Panc1 (cell line): ENCODE data around the gene SYT11. TPM values are rescaled to one million over a fixed set of nuclear protein-coding genes. Genes with fewer than 3 reads are reported as not detected.

Experiments
- ATAC-seq: fragments of 200-7000 bp; cut with Tn5 transposase; 2 replicates; pipeline ENCODE4 v1.9.1; 2020; ENCODE audit warnings: mild to moderate bottlenecking, moderate library complexity
- BruUV-seq: library from RNA; stranded (reverse); fragments of 400-500 nt; replicated peaks from 2 replicates; lab custom pipeline; 2021; lab: Mats Ljungman, UMichigan
- CTCF ChIA-PET: fragments of 300-600 bp; sonication (Branson Sonifier 250); formaldehyde crosslinking; loops from one replicate; lab custom pipeline; 2022; ENCODE audit warnings: antibody characterized with exemption; lab: Charles Lee
- POLR2A ChIA-PET: fragments of 300-600 bp; sonication (Branson Sonifier 250); formaldehyde crosslinking; loops from one replicate; lab custom pipeline; 2022; ENCODE audit warnings: antibody characterized with exemption; lab: Charles Lee
- DNase-seq: peaks from one replicate; pipeline ENCODE4 v3.0.0-alpha.2; 2010; ENCODE audit warnings: low read depth, low spot score
- H3K27ac ChIP-seq: 2 replicates; pipeline ENCODE4 v1.5.1; 2011; ENCODE audit warnings: mild to moderate bottlenecking, low read length, inconsistent platforms
- H3K27me3 ChIP-seq: fragments of 200-500 bp; sonication (Bioruptor generic); 2 replicates; pipeline ENCODE4 v1.6.0; 2014; ENCODE audit warnings: low read length, inconsistent platforms; ENCODE audit not compliant: control insufficient read depth, insufficient read depth
- H3K36me3 ChIP-seq: fragments of 200-500 bp; sonication (Bioruptor generic); 2 replicates; pipeline ENCODE4 v1.5.1; 2014; ENCODE audit warnings: inconsistent platforms, mild to moderate bottlenecking, low read length, moderate library complexity; ENCODE audit not compliant: control insufficient read depth, insufficient read depth
- H3K4me1 ChIP-seq: 2 replicates; pipeline ENCODE4 v1.5.1; 2011; ENCODE audit warnings: inconsistent platforms, mild to moderate bottlenecking, low read length, moderate library complexity; ENCODE audit not compliant: control insufficient read depth, insufficient read depth
- H3K4me3 ChIP-seq, 2 experiments: 2 replicates each; pipeline ENCODE4 v1.5.1; 2011 to 2012; ENCODE audit warnings: low read depth in 2 of 2, low read length in 2 of 2, mild to moderate bottlenecking in 2 of 2, inconsistent platforms in 1 of 2, moderate library complexity in 1 of 2
- H3K9me3 ChIP-seq: fragments of 200-500 bp; sonication (Bioruptor generic); 2 replicates; pipeline ENCODE4 v1.5.1; 2014; ENCODE audit warnings: low read depth, mild to moderate bottlenecking, inconsistent platforms, low read length, moderate library complexity; ENCODE audit not compliant: control insufficient read depth, insufficient read depth
- CTCF ChIP-seq: fragments of 450-650 bp; IDR thresholded peaks from 2 replicates; pipeline ENCODE4 v1.5.1; 2017; ENCODE audit warnings: mild to moderate bottlenecking
- POLR2AphosphoS5 ChIP-seq: IDR thresholded peaks from 2 replicates; pipeline ENCODE4 v1.6.1; 2012; ENCODE audit warnings: mild to moderate bottlenecking, low read depth, low read length, moderate library complexity
- REST ChIP-seq, 2 experiments: IDR thresholded peaks; 2 replicates each; pipeline ENCODE4 v1.6.1; 2011 to 2012; ENCODE audit warnings: low read depth in 2 of 2, control low read depth in 1 of 2, low read length in 1 of 2, mild to moderate bottlenecking in 1 of 2, moderate library complexity in 1 of 2; ENCODE audit not compliant: insufficient read depth in 1 of 2
- SIN3A ChIP-seq: IDR thresholded peaks from 2 replicates; pipeline ENCODE4 v1.6.1; 2012; ENCODE audit warnings: low read depth, mild to moderate bottlenecking, low read length, moderate library complexity, borderline replicate concordance; ENCODE audit not compliant: insufficient read depth
- TCF7L2 ChIP-seq: IDR thresholded peaks from 2 replicates; pipeline ENCODE4 v1.6.1; 2011; ENCODE audit warnings: mild to moderate bottlenecking, low read depth, low read length, inconsistent platforms
- in situ Hi-C: cut with HindIII; loops from 2 replicates; pipeline ENCODE4 v1.10.0; 2016; ENCODE audit warnings: low sequenced_read_pairs, low pct_unique_long_range_greater_than_20kb
- intact Hi-C: fragments of 100-400 bp; cut with micrococcal nuclease; formaldehyde crosslinking; loops from one replicate; pipeline ENCODE4 v1.10.0; 2022; ENCODE audit not compliant: unreplicated experiment
- total RNA-seq: library from RNA; stranded (reverse); gene quantifications from one replicate; pipeline ENCODE4 v1.2.1, GENCODE V29; 2021; ENCODE audit not compliant: unreplicated experiment

The SYT11 gene
- total RNA-seq, 1 experiment from 2014 or later = 4.0 TPM

GRCh38 chr1:155873860-155874259, 14.5 kb downstream of the SYT11 start:
- BruUV-seq = no TSS peak
- ChIA-PET POLR2A (no interaction called here), CTCF (no interaction called here)
- ATAC-seq (no peak), DNase-seq (no peak)
- in situ Hi-C loops = no loop called here
- intact Hi-C loops = no loop called here
- Histone ChIP-seq H3K36me3 (no peaks in the 10 kb centered on the region), H3K27me3 (no peaks in the 10 kb centered on the region), H3K27ac (no peak overlapping the region), H3K4me3 (no peak overlapping the region), H3K9me3 (no peaks in the 10 kb centered on the region), H3K4me1 (no peaks in the 10 kb centered on the region)
- TF ChIP-seq TCF7L2 (no peak), CTCF (no peak), POLR2AphosphoS5 (no peak), REST (IDR thresholded peaks at IDR 0.05; ENCODE audit: insufficient read depth in 1 of 2, low read depth in 2 of 2, low read length in 1 of 2) (no peak), SIN3A (no peak)

GRCh38 chr1:155877945-155878344, 18.6 kb downstream of the SYT11 start:
- POLR2A ChIA-PET = interaction anchor here (0.6 kb wide), 1 partner anchor 26 kb away, joined by 19 read pairs; no protein-coding TSS in a partner anchor
- intact Hi-C loops = no loop called here

More at GRCh38 chr1:155877945-155878344, 18.6 kb downstream of the SYT11 start:
- Histone ChIP-seq H3K4me1 (no peaks in the 10 kb centered on the region), H3K27ac (no peak overlapping the region), H3K4me3 (no peak overlapping the region), H3K27me3 (no peaks in the 10 kb centered on the region), H3K36me3 (no peaks in the 10 kb centered on the region), H3K9me3 (no peaks in the 10 kb centered on the region)
- CTCF ChIA-PET = interaction anchor here (1.0 kb wide), 1 partner anchor 21 kb away, joined by 5 read pairs; no protein-coding TSS in a partner anchor
- TF ChIP-seq CTCF (no peak), SIN3A (no peak), TCF7L2 (no peak), POLR2AphosphoS5 (no peak), REST (IDR thresholded peaks at IDR 0.05; ENCODE audit: insufficient read depth in 1 of 2, low read depth in 2 of 2, low read length in 1 of 2) (no peak)
- in situ Hi-C loops = no loop called here
- DNase-seq (no peak), ATAC-seq (no peak)
- no TSS peak for BruUV-seq
